Ascending aorta (tissue), 2 donors: Measurements from ENCODE around the gene C16orf95. TPM values are rescaled to one million over a fixed set of nuclear protein-coding genes. Genes with fewer than 3 reads are reported as not detected.

Experiments used
- DNase-seq, 2 donors: peaks; one replicate each; pipeline ENCODE4 v3.0.0-alpha.2; 2019; ENCODE audit warnings: low spot score in 2 of 2
- H3K27ac ChIP-seq, 2 donors: fragments of 200-600 bp; sonication (generic); one replicate each; pipeline ENCODE4 v1.5.1; 2016 to 2017; ENCODE audit warnings: mild to moderate bottlenecking in 1 of 2
- H3K27me3 ChIP-seq: fragments of 200-600 bp; sonication (generic); one replicate; pipeline ENCODE4 v1.5.1; 2017
- H3K36me3 ChIP-seq, 2 donors: fragments of 200-600 bp; sonication (generic); one replicate each; pipeline ENCODE4 v1.5.1; 2016
- H3K4me1 ChIP-seq, 2 donors: fragments of 200-600 bp; sonication (generic); one replicate each; pipeline ENCODE4 v1.5.1; 2016 to 2017; ENCODE audit warnings: mild to moderate bottlenecking in 1 of 2
- H3K4me3 ChIP-seq, 2 donors: fragments of 200-600 bp; sonication (generic); one replicate each; pipeline ENCODE4 v1.5.1; 2016 to 2017; ENCODE audit warnings: mild to moderate bottlenecking in 1 of 2
- H3K9me3 ChIP-seq, 2 donors: fragments of 200-600 bp; sonication (generic); one replicate each; pipeline ENCODE4 v1.5.1; 2016
- intact Hi-C: fragments of 100-400 bp; cut with DNase I; formaldehyde crosslinking; loops from one replicate; pipeline ENCODE4 v1.15.1; 2023
- total RNA-seq: library from RNA; depleted of rRNA; stranded (reverse); fragments of >200 nt; gene quantifications from one replicate; pipeline ENCODE4 v1.1.0, GENCODE V29; 2016
- TF ChIP-seq, protein P1 (sequence below), 3 experiments: fragments of 200-600 bp in 2 of 3; fragments of 450-650 bp in 1 of 3; sonication (generic) in 2 of 3; IDR thresholded peaks; one replicate each; pipeline ENCODE4 v1.5.1; 2016 to 2019; ENCODE audit warnings: antibody characterized with exemption in 3 of 3, mild to moderate bottlenecking in 1 of 3, moderate library complexity in 1 of 3

C16orf95 gene
- total RNA-seq, 1 donor from 2014 or later, result not detected

DNA sequence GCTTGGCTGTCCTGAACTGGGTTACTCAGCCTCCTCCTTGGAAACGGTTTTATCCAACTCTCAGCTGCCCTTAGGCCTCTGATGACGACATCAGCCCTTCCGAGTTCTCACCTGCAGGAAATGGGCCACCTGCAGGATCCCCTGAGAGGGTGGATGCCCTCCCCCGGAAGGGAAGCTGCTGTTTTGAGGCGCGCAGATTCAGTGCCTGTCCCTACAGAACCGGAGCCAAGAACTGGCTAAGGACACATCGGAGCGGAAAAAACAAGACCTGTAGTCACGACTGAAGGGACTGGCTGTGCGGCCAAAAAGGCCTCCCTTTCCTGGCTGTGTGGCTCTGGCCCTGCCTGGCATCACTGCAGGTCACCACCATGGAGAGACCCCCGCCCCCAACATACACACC, 11.7 kb upstream of the C16orf95 start:
- Histone ChIP-seq H3K4me3 (no peak overlapping the region), H3K36me3 (peaks cover 47 to 56% of the 10 kb centered on the region in 2 donors), H3K27me3 (no peaks in the 10 kb centered on the region), H3K4me1 (peaks cover 0 to 3% of the 10 kb centered on the region in 2 donors), H3K9me3 (no peaks in the 10 kb centered on the region), H3K27ac (no peak overlapping the region)
- no peak for DNase-seq
- intact Hi-C loops, result loop anchor here (10.0 kb wide), 1 partner anchor 306 kb away; no protein-coding TSS in a partner anchor
- TF ChIP-seq, protein P1, sequence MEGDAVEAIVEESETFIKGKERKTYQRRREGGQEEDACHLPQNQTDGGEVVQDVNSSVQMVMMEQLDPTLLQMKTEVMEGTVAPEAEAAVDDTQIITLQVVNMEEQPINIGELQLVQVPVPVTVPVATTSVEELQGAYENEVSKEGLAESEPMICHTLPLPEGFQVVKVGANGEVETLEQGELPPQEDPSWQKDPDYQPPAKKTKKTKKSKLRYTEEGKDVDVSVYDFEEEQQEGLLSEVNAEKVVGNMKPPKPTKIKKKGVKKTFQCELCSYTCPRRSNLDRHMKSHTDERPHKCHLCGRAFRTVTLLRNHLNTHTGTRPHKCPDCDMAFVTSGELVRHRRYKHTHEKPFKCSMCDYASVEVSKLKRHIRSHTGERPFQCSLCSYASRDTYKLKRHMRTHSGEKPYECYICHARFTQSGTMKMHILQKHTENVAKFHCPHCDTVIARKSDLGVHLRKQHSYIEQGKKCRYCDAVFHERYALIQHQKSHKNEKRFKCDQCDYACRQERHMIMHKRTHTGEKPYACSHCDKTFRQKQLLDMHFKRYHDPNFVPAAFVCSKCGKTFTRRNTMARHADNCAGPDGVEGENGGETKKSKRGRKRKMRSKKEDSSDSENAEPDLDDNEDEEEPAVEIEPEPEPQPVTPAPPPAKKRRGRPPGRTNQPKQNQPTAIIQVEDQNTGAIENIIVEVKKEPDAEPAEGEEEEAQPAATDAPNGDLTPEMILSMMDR (IDR thresholded peaks at IDR 0.05), result no peak

DNA sequence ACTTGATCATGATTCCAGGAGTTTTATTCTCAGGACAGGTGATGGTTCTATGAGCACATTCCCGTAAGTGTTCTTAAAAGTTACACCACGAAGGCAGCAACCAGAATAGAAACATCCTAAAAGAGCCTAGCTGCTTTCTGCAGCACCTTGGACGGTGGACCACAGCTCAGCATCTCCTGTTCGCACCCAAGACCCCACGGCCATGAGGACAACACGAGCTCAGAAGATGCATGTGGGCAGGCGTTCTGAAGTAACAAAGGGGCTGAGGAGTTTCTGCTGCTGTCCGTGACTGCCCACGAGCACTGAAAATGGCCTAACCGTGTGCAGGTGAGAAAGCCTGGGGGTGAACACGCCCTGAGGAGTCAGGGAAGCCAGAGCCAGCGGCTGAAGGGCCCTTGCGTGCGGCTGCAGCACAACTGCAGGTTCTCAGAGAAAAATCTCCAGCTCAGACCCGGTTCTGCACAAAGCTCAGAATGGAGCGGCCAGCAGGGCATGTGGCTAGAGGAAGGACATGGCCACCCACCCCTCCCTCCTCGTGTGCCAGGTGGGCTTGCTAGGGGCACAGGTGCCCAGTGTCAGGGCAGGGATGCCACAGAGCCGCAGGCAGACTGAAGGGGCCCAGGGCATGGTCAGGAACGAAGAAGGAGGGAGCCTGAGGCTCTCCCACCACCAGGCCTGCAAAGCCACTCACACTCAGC, 10.8 kb upstream of the C16orf95 start:
- DNase-seq, result no peak

DNA sequence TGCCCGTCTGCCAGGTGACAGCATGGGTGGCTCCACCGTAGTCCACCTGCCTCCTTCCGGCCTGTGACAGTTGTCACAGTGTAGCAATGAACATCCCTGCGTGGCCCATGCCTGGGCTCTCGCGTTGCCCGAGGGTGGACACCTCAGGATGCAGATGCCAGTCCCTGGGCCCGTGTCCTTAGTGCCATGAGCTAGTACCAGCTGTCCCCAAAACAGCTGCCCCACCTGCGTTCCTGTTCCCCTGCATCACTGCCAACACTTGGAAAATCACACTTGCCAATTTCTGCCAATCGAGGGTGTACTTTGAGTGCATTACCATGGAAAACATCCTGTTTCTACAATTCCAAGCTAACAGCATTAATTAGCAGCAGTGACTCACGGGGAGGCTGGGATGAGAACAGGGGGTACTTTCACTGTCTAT, 9.0 kb upstream of the C16orf95 start:
- DNase-seq, result no peak
- Histone ChIP-seq H3K4me3 (no peak overlapping the region), H3K27me3 (no peaks in the 10 kb centered on the region), H3K36me3 (peaks cover 25 to 30% of the 10 kb centered on the region in 2 donors), H3K4me1 (peaks cover 0 to 3% of the 10 kb centered on the region in 2 donors), H3K9me3 (no peaks in the 10 kb centered on the region), H3K27ac (no peak overlapping the region)
- intact Hi-C loops, result loop anchor here (10.0 kb wide), 1 partner anchor 309 kb away; no protein-coding TSS in a partner anchor
- TF ChIP-seq, protein P1 (IDR thresholded peaks at IDR 0.05), result no peak

More for the DNA sequence above, 10.8 kb upstream of the C16orf95 start:
- Histone ChIP-seq H3K4me1 (peaks cover 0 to 3% of the 10 kb centered on the region in 2 donors), H3K27ac (no peak overlapping the region), H3K36me3 (peaks cover 39 to 47% of the 10 kb centered on the region in 2 donors), H3K27me3 (no peaks in the 10 kb centered on the region), H3K4me3 (no peak overlapping the region), H3K9me3 (no peaks in the 10 kb centered on the region)
- intact Hi-C loops, result loop anchor here (10.0 kb wide), 1 partner anchor 307 kb away; no protein-coding TSS in a partner anchor
- TF ChIP-seq, protein P1 (IDR thresholded peaks at IDR 0.05), result no peak

DNA sequence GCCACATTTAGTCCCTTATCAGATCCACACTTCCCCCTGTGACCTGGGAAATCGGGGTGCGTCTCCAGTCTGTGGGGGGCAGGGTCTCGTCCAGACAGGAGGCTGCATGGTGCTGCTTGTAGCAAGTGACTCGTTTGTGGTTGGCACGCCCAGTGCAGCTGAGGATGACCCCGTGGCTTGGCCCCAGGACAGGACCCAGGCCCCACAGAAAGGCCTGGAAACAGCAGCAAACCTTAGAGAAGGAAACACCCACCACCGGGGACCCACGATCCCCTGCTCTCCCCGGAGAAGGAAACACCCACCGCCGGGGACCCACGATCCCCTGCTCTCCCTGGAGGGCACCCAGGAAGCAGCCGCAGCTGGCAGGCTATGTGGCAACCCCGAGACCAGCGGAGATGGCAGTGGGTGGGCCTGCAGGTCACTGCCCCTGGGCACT, 8.2 kb upstream of the C16orf95 start:
- H3K27ac ChIP-seq, result no peak overlapping the region
- H3K4me1 ChIP-seq, result peaks cover 0 to 3% of the 10 kb centered on the region in 2 donors
- DNase-seq, result peak in 1 of 2 donors; percentile 43
- TF ChIP-seq, protein P1 (IDR thresholded peaks at IDR 0.05), result no peak
- intact Hi-C loops, result loop anchor here (10.0 kb wide), 1 partner anchor 309 kb away; no protein-coding TSS in a partner anchor
- peaks cover 18 to 23% of the 10 kb centered on the region in 2 donors for H3K36me3 ChIP-seq
- H3K9me3 ChIP-seq, result no peaks in the 10 kb centered on the region
- H3K4me3 ChIP-seq, result no peak overlapping the region
- no peaks in the 10 kb centered on the region for H3K27me3 ChIP-seq

DNA sequence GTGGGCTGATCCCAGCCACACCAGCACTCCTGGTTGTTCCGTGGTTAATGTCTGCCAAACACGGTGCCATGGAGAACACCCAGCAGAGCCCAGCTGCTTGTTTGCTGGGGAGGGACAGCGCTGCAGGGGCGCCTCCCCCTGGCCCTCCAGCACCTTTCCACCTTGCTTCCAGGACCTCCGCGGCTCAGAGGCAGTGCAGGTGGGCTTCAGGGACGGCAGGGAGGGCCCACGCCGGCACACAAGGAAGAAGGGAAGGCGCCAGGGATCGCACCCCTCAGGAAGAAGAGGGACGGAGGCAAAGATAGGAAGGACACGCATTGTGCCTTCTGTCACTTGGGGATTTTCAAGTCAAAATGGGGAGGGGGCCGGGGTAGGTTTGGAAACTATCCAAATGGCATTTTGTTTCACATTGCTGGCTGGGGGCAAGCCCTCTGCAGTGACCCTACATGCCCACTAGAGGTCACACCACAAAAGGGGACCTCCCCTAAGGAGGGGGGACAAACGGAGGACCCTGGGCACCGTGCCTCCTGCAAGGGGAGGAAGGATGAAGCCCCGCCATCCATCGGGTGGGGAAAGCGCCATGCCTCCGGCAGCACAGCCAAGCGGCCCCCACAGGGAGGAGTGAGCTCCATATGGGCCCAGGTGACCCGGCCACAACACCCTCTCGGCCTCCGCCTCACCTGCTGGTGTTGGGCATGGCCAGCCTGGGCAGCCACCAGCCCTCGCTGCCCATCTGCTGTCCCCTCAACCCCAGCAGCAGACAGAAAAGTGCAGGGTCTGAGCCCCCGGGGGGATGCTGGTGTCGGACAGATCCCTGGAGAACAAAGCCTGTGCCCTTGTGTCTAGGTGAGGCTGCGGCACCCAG, 7.5 kb upstream of the C16orf95 start:
- TF ChIP-seq, protein P1 (IDR thresholded peaks at IDR 0.05), result peak; percentile 37 to 82 (median 78)
- Histone ChIP-seq H3K27me3 (no peaks in the 10 kb centered on the region), H3K9me3 (no peaks in the 10 kb centered on the region), H3K4me3 (no peak overlapping the region), H3K36me3 (peaks cover 10 to 15% of the 10 kb centered on the region in 2 donors), H3K4me1 (peaks cover 0 to 3% of the 10 kb centered on the region in 2 donors), H3K27ac (no peak overlapping the region)
- peak in 1 of 2 donors; percentile 63 for DNase-seq
- intact Hi-C loops, result loop anchor here (10.0 kb wide), 1 partner anchor 310 kb away; no protein-coding TSS in a partner anchor
